ENCODE results near the gene PIP5K1C. TPM values are rescaled to one million over a fixed set of nuclear protein-coding genes. Genes with fewer than 3 reads are reported as not detected.

Gene PIP5K1C
- total RNA-seq, 1 donor from 2014 or later, result 8.6 TPM

DNA sequence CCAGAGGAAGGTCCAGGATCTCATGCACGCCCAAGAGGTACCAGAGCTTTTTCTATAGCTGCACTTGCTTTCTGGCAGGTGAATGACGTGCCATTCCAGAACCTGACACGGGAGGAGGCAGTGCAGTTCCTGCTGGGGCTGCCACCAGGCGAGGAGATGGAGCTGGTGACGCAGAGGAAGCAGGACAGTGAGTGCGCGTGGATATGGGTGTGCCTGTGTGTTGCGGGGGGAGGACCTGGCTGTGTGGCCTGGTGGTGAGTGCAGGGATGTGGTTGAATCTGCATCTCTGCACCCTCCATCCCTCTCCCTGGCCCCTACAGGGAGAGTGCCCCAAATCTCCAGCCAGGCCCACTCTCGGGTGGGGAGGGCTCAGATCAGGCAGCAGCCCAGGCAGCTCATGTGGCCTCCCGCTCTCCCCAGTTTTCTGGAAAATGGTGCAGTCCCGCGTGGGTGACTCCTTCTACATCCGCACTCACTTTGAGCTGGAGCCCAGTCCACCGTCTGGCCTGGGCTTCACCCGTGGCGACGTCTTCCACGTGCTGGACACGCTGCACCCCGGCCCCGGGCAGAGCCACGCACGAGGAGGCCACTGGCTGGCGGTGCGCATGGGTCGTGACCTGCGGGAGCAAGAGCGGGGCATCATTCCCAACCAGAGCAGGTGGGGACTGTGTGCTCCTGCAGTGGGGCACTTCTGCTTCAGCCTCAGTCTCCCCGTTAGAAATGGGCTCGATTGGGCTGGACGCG is 38.4 kb upstream of the PIP5K1C start:
- Histone ChIP-seq H3K4me2 (no peak overlapping the region), H4K20me1 (ENCODE audit: low read depth) (no peaks in the 10 kb centered on the region), H3K27me3 (no peaks in the 10 kb centered on the region), H3K36me3 (no peaks in the 10 kb centered on the region), H3K27ac (no peak overlapping the region), H3K9me3 (ENCODE audit: low read depth) (no peaks in the 10 kb centered on the region), H2AFZ (replicated peaks) (no peak overlapping the region), H3K4me3 (no peak overlapping the region), H3K79me2 (ENCODE audit: low read depth) (no peaks in the 10 kb centered on the region), H3F3A (ENCODE audit: low read depth) (no peaks in the 10 kb centered on the region), H3K9ac (no peak overlapping the region), H3K4me1 (no peaks in the 10 kb centered on the region)
- no peaks in the 10 kb centered on the region for H3K4me1 Mint-ChIP-seq
- H3K27me3 Mint-ChIP-seq (ENCODE audit: insufficient read depth, low read depth), result peaks cover 4% of the 10 kb centered on the region
- no peak overlapping the region for H3K4me3 Mint-ChIP-seq
- H3K9me3 Mint-ChIP-seq, result no peaks in the 10 kb centered on the region
- no peak overlapping the region for H3K27ac Mint-ChIP-seq
- no peak for DNase-seq (ENCODE audit: low spot score)
- TF ChIP-seq EZH2phosphoT487 (IDR thresholded peaks at IDR 0.05), result no peak
- TF ChIP-seq CTCF (IDR thresholded peaks at IDR 0.05), result no peak
- no peak for TF ChIP-seq EZH2 (IDR thresholded peaks at IDR 0.05)
- H3K36me3 Mint-ChIP-seq, result no peaks in the 10 kb centered on the region

DNA sequence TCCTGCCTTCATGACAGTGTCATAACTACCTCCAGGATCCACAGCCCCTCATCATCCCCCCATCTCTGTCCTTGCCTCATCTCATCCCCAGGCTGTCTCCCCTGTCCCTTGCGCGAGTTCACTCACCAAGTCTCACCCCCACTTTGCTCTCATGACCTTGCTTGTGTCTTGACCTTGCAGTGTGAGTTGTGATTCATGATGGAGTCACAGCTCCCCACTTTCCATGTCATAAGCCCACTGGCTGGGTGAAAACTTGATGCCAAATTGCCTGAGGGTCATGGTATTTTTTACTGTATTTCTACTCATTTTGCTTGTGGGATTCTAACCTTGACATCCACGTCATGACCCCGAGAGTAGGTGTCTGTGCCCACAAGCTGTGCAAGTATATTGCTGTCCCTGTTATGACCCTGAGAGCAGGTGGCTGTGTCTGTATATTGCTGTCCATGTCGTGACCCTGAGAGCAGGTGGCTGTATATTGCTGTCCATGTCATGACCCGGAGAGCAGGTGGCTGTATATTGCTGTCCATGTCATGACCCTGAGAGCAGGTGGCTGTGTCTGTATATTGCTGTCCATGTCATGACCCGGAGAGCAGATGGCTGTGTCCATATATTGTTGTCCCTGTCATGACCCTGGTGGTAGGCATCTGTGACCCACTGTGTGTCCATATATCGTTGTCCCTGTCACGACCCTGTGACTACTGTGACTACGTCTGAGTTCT is 37.4 kb upstream of the PIP5K1C start:
- Mint-ChIP-seq H3K4me3 (no peak overlapping the region), H3K36me3 (no peaks in the 10 kb centered on the region), H3K27ac (peak overlapping the region; percentile 8), H3K9me3 (no peaks in the 10 kb centered on the region), H3K4me1 (no peaks in the 10 kb centered on the region), H3K27me3 (ENCODE audit: insufficient read depth, low read depth) (peaks cover 4% of the 10 kb centered on the region)
- no peak overlapping the region for H3K4me2 ChIP-seq
- H3K79me2 ChIP-seq (ENCODE audit: low read depth), result no peaks in the 10 kb centered on the region
- no peaks in the 10 kb centered on the region for H3F3A ChIP-seq (ENCODE audit: low read depth)
- H2AFZ ChIP-seq (replicated peaks), result no peak overlapping the region
- H3K4me1 ChIP-seq, result no peaks in the 10 kb centered on the region
- no peak overlapping the region for H3K27ac ChIP-seq
- no peaks in the 10 kb centered on the region for H4K20me1 ChIP-seq (ENCODE audit: low read depth)
- TF ChIP-seq EZH2 (IDR thresholded peaks at IDR 0.05), result no peak
- no peak for TF ChIP-seq CTCF (IDR thresholded peaks at IDR 0.05)
- no peak for TF ChIP-seq EZH2phosphoT487 (IDR thresholded peaks at IDR 0.05)
- no peaks in the 10 kb centered on the region for H3K9me3 ChIP-seq (ENCODE audit: low read depth)
- no peak for DNase-seq (ENCODE audit: low spot score)
- no peak overlapping the region for H3K4me3 ChIP-seq
- H3K27me3 ChIP-seq, result no peaks in the 10 kb centered on the region
- no peaks in the 10 kb centered on the region for H3K36me3 ChIP-seq
- H3K9ac ChIP-seq, result no peak overlapping the region

DNA sequence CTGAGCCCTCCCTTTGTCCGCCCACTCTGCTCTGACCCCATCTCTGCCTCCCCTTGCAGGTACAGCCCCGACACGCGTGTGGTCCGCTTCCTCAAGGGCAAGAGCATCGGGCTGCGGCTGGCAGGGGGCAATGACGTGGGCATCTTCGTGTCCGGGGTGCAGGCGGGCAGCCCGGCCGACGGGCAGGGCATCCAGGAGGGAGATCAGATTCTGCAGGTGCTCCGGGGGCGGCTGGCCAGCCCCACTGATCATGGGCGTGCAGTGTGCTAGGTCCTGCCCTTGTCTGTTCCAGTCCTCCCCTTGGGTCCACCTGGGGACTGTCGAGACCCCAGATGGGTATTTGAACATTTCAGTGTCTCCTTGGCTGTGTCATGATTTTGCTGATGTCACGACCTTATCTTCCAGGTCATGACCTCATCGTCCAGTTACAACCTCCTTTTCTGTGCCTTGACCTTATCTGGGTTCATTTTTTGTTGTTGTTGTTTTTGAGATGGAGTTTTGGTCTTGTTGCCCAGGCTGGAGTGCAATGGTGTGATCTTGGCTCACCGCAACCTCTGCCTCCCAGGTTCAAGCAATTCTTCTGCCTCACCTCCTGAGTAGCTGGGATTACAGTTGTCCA is 35.9 kb upstream of the PIP5K1C start:
- H3K4me1 Mint-ChIP-seq, result no peaks in the 10 kb centered on the region
- no peaks in the 10 kb centered on the region for H3K27me3 ChIP-seq
- H3K79me2 ChIP-seq (ENCODE audit: low read depth), result no peaks in the 10 kb centered on the region
- no peaks in the 10 kb centered on the region for H4K20me1 ChIP-seq (ENCODE audit: low read depth)
- H3K4me1 ChIP-seq, result no peaks in the 10 kb centered on the region
- H3K4me3 Mint-ChIP-seq, result no peak overlapping the region
- H3K36me3 ChIP-seq, result no peaks in the 10 kb centered on the region
- H3K9me3 ChIP-seq (ENCODE audit: low read depth), result no peaks in the 10 kb centered on the region
- TF ChIP-seq CTCF (IDR thresholded peaks at IDR 0.05) (no peak), EZH2phosphoT487 (IDR thresholded peaks at IDR 0.05) (no peak), EZH2 (IDR thresholded peaks at IDR 0.05) (no peak)
- H3K4me3 ChIP-seq, result no peak overlapping the region
- no peak for DNase-seq (ENCODE audit: low spot score)
- H3F3A ChIP-seq (ENCODE audit: low read depth), result no peaks in the 10 kb centered on the region
- H3K4me2 ChIP-seq, result no peak overlapping the region
- H3K27ac Mint-ChIP-seq, result peak overlapping the region; percentile 6
- no peaks in the 10 kb centered on the region for H3K9me3 Mint-ChIP-seq
- no peak overlapping the region for H2AFZ ChIP-seq (replicated peaks)
- no peak overlapping the region for H3K27ac ChIP-seq
- H3K27me3 Mint-ChIP-seq (ENCODE audit: insufficient read depth, low read depth), result peaks cover 4% of the 10 kb centered on the region
- no peaks in the 10 kb centered on the region for H3K36me3 Mint-ChIP-seq
- no peak overlapping the region for H3K9ac ChIP-seq
